DND-41 (cell line): ENCODE results near the gene ZBED4.

ENCODE experiments used
- CTCF ChIP-seq: IDR thresholded peaks from 2 replicates; pipeline ENCODE4 v1.5.1; 2012; ENCODE audit warnings: borderline replicate concordance, low read length, moderate library complexity, mild to moderate bottlenecking; ENCODE audit not compliant: poor library complexity, severe bottlenecking; ENCODE audit errors: extremely low read depth
- EZH2 ChIP-seq: IDR thresholded peaks from 3 replicates; pipeline ENCODE4 v1.6.1; 2012; ENCODE audit warnings: borderline replicate concordance, low read depth, mild to moderate bottlenecking, moderate library complexity, low read length, inconsistent platforms; ENCODE audit not compliant: severe bottlenecking

DNA sequence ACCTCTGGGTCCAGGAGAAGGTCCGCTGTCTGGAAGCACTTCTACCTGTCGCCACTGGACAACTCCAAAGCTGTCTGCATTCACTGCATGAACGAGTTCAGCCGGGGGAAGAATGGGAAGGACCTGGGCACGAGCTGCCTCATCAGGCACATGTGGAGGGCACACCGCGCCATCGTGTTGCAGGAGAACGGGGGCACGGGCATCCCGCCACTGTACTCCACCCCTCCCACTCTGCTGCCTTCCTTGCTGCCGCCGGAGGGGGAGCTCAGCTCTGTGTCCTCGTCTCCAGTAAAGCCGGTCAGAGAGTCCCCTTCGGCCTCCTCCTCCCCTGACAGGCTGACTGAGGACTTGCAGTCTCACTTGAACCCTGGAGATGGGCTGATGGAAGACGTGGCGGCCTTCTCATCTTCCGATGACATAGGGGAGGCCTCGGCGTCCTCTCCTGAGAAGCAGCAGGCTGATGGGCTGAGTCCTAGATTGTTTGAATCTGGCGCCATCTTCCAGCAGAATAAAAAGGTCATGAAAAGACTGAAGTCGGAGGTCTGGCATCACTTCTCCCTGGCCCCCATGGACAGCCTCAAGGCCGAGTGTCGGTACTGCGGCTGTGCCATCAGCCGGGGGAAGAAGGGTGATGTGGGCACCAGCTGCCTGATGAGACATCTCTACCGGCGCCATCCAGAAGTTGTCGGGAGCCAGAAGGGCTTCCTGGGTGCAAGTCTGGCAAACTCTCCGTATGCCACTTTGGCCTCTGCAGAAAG lies 31.0 kb downstream of the ZBED4 start:
- TF ChIP-seq CTCF: no peak
- TF ChIP-seq EZH2: no peak
